Mammary epithelial cell (primary cell): ENCODE results near the gene GALP.

Source experiments
- CTCF ChIP-seq, 2 donors: IDR thresholded peaks in 1 of 2; conservative IDR thresholded peaks in 1 of 2; 2 replicates each; pipeline ENCODE4 v1.5.1; 2011 to 2012; ENCODE audit warnings: inconsistent platforms in 2 of 2, low read length in 2 of 2, mild to moderate bottlenecking in 2 of 2, control low read depth in 1 of 2, low read depth in 1 of 2; ENCODE audit not compliant: insufficient read depth in 1 of 2; ENCODE audit errors: extremely low read depth in 1 of 2
- EZH2 ChIP-seq: IDR thresholded peaks from 2 replicates; pipeline ENCODE4 v1.6.1; 2012; ENCODE audit warnings: low read length, inconsistent platforms, borderline replicate concordance

- TF ChIP-seq CTCF (conservative IDR thresholded peaks at IDR 0.05 in 1 of 2, IDR thresholded peaks at IDR 0.05 in 1 of 2; ENCODE audit: extremely low read depth in 1 of 2, insufficient read depth in 1 of 2, low read depth in 1 of 2, low read length in 2 of 2) (no peak), EZH2 (no peak)
Observed at GRCh38 chr19:56152644-56153043, 23.2 kb upstream of the GALP start.
